Stomach (tissue), 4 donors: ENCODE data around the gene HMGB2.

Experiments
- CTCF ChIP-seq, 7 experiments: fragments of 450-650 bp in 4 of 7; fragments of 200-600 bp in 3 of 7; sonication (generic) in 3 of 7; IDR thresholded peaks; one replicate each; pipeline ENCODE4 v1.5.1; 2016 to 2019; ENCODE audit warnings: antibody characterized with exemption in 7 of 7, control low read depth in 2 of 7, mild to moderate bottlenecking in 1 of 7
- EP300 ChIP-seq: sonication (generic); formaldehyde crosslinking; IDR thresholded peaks from one replicate; pipeline ENCODE4 v1.6.1; 2017; ENCODE audit warnings: antibody characterized with exemption
- POLR2A ChIP-seq, 4 donors: fragments of 450-650 bp; IDR thresholded peaks; one replicate each; pipeline ENCODE4 v1.6.1; 2016; ENCODE audit warnings: antibody characterized with exemption in 4 of 4, control low read depth in 2 of 4, mild to moderate bottlenecking in 1 of 4, moderate library complexity in 1 of 4

- TF ChIP-seq CTCF (IDR thresholded peaks at IDR 0.05) (no peak), POLR2A (IDR thresholded peaks at IDR 0.05) (no peak), EP300 (no peak)
Observed at GRCh38 chr4:173343832-173344397, 9.8 kb upstream of the HMGB2 start.
